CD14-positive monocyte (primary cell): ENCODE measurements around the gene NDRG4. TPM values are rescaled to one million over a fixed set of nuclear protein-coding genes. Genes with fewer than 3 reads are reported as not detected.
A peak's percentile ranks its signal among the peaks of the same experiment; 100 is the strongest.

Experiments
- DNase-seq, 3 donors: peaks; one replicate each; pipeline ENCODE4 v3.0.0-alpha.2; 2011 to 2022
- H2AFZ ChIP-seq: 2 replicates; pipeline ENCODE4 v1.6.0; 2012; ENCODE audit warnings: mild to moderate bottlenecking, low read depth, low read length, inconsistent platforms; ENCODE audit not compliant: insufficient read depth, poor library complexity, severe bottlenecking
- H3K27ac ChIP-seq, 2 donors: 1 replicate in 1 of 2; 2 replicates in 1 of 2; pipeline ENCODE4 v1.5.1; 2012 to 2013; ENCODE audit warnings: low read length in 2 of 2, control low read depth in 1 of 2, inconsistent platforms in 1 of 2, low read depth in 1 of 2, mild to moderate bottlenecking in 1 of 2
- H3K27me3 ChIP-seq, 2 donors: one replicate each; pipeline versions ENCODE4 v1.6.0 to v1.6.1; 2011 to 2013; ENCODE audit warnings: low read length in 2 of 2; ENCODE audit not compliant: control insufficient read depth in 2 of 2, insufficient read depth in 2 of 2
- H3K36me3 ChIP-seq, 2 donors: replicated peaks in 1 of 2; 1 replicate in 1 of 2; 2 replicates in 1 of 2; pipeline versions ENCODE4 v1.5.1 to v1.6.1; 2012 to 2013; ENCODE audit warnings: low read length in 2 of 2, control low read depth in 1 of 2, inconsistent platforms in 1 of 2, mild to moderate bottlenecking in 1 of 2; ENCODE audit not compliant: insufficient read depth in 2 of 2, control insufficient read depth in 1 of 2
- H3K4me1 ChIP-seq, 2 donors: 1 replicate in 1 of 2; 2 replicates in 1 of 2; pipeline versions ENCODE4 v1.5.1 to v1.6.1; 2012 to 2013; ENCODE audit warnings: low read length in 2 of 2, control low read depth in 1 of 2, inconsistent platforms in 1 of 2, mild to moderate bottlenecking in 1 of 2, moderate library complexity in 1 of 2; ENCODE audit not compliant: insufficient read depth in 2 of 2, control insufficient read depth in 1 of 2
- H3K4me2 ChIP-seq: replicated peaks from 2 replicates; pipeline ENCODE3; 2012; ENCODE audit warnings: low read length, moderate library complexity, mild to moderate bottlenecking; ENCODE audit not compliant: poor library complexity, severe bottlenecking; ENCODE audit errors: extremely low read depth
- H3K4me3 ChIP-seq, 3 experiments: fragments of 200-600 bp in 1 of 3; sonication (generic) in 1 of 3; replicated peaks in 1 of 3; 1 replicate in 2 of 3; 2 replicates in 1 of 3; pipeline ENCODE4 v1.5.1; 2011 to 2013; ENCODE audit warnings: low read length in 3 of 3, mild to moderate bottlenecking in 3 of 3, control low read depth in 2 of 3, low read depth in 2 of 3, inconsistent platforms in 1 of 3, moderate library complexity in 1 of 3
- H3K79me2 ChIP-seq: 2 replicates; pipeline ENCODE4 v1.6.0; 2012; ENCODE audit warnings: mild to moderate bottlenecking, control low read depth, inconsistent platforms, low read length, moderate library complexity; ENCODE audit not compliant: insufficient read depth
- H3K9ac ChIP-seq: 2 replicates; pipeline ENCODE4 v1.6.0; 2017; ENCODE audit warnings: low read length, mild to moderate bottlenecking; ENCODE audit not compliant: insufficient read depth, poor library complexity, severe bottlenecking
- H3K9me3 ChIP-seq, 2 donors: replicated peaks in 1 of 2; 1 replicate in 1 of 2; 2 replicates in 1 of 2; pipeline versions ENCODE4 v1.5.1 to v1.6.1; 2012 to 2013; ENCODE audit warnings: low read length in 2 of 2, control low read depth in 1 of 2; ENCODE audit not compliant: control insufficient read depth in 1 of 2, insufficient read depth in 1 of 2
- H4K20me1 ChIP-seq: 2 replicates; pipeline ENCODE4 v1.6.0; 2012; ENCODE audit warnings: mild to moderate bottlenecking, low read length, control low read depth, moderate library complexity; ENCODE audit not compliant: insufficient read depth
- H3K27ac Mint-ChIP-seq, 7 donors: one replicate each; pipeline ENCODE4 v1.8.0; 2020; ENCODE audit warnings: mild to moderate bottlenecking in 7 of 7, mixed read lengths in 7 of 7, moderate library complexity in 6 of 7, inconsistent platforms in 2 of 7
- H3K27me3 Mint-ChIP-seq, 3 donors: one replicate each; pipeline ENCODE4 v1.8.0; 2021 to 2022; ENCODE audit warnings: low read depth in 3 of 3, mild to moderate bottlenecking in 3 of 3, mixed read lengths in 3 of 3, moderate library complexity in 3 of 3, inconsistent platforms in 1 of 3
- H3K36me3 Mint-ChIP-seq, 2 donors: one replicate each; pipeline ENCODE4 v1.8.0; 2020; ENCODE audit warnings: mixed read lengths in 2 of 2, inconsistent platforms in 1 of 2, mild to moderate bottlenecking in 1 of 2
- H3K4me1 Mint-ChIP-seq: one replicate; pipeline ENCODE4 v1.8.0; 2020; ENCODE audit warnings: mild to moderate bottlenecking, mixed read lengths
- H3K4me3 Mint-ChIP-seq, 2 donors: one replicate each; pipeline ENCODE4 v1.8.0; 2020; ENCODE audit warnings: mild to moderate bottlenecking in 2 of 2, mixed read lengths in 2 of 2, moderate library complexity in 1 of 2
- H3K9me3 Mint-ChIP-seq, 7 donors: one replicate each; pipeline ENCODE4 v1.8.0; 2020 to 2022; ENCODE audit warnings: mixed read lengths in 7 of 7, mild to moderate bottlenecking in 6 of 7, moderate library complexity in 6 of 7, inconsistent platforms in 2 of 7
- WGBS: methylation state at CpG from one replicate; pipeline ENCODE4 v1.1.5; 2013; ENCODE audit warnings: missing lambda C conversion rate; ENCODE audit not compliant: insufficient coverage; 5-methylcytosine and 5-hydroxymethylcytosine counted together
- intact Hi-C, 2 donors: fragments of 100-400 bp; cut with micrococcal nuclease; formaldehyde crosslinking; loops; one replicate each; pipeline versions ENCODE4 v1.15.0 to v1.15.1; 2023
- polyA plus RNA-seq, 3 donors: library from polyadenylated mRNA; depleted of rRNA in 1 of 3; unstranded in 2 of 3; stranded (reverse) in 1 of 3; fragments of 300-500 nt in 2 of 3; fragments of >200 nt in 1 of 3; fragmentation: Illumina TruSeq in 2 of 3; gene quantifications; 1 replicate in 2 of 3; 2 replicates in 1 of 3; pipeline ENCODE4 v1.2.3, GENCODE V29; 2012 to 2021
- TF ChIP-seq, protein P1 (sequence below): fragments of 200-600 bp; IDR thresholded peaks from one replicate; pipeline ENCODE4 v1.8.0; 2022; ENCODE audit warnings: antibody characterized with exemption, mild to moderate bottlenecking

NDRG4 gene
- polyA plus RNA-seq, 3 donors = not detected

DNA sequence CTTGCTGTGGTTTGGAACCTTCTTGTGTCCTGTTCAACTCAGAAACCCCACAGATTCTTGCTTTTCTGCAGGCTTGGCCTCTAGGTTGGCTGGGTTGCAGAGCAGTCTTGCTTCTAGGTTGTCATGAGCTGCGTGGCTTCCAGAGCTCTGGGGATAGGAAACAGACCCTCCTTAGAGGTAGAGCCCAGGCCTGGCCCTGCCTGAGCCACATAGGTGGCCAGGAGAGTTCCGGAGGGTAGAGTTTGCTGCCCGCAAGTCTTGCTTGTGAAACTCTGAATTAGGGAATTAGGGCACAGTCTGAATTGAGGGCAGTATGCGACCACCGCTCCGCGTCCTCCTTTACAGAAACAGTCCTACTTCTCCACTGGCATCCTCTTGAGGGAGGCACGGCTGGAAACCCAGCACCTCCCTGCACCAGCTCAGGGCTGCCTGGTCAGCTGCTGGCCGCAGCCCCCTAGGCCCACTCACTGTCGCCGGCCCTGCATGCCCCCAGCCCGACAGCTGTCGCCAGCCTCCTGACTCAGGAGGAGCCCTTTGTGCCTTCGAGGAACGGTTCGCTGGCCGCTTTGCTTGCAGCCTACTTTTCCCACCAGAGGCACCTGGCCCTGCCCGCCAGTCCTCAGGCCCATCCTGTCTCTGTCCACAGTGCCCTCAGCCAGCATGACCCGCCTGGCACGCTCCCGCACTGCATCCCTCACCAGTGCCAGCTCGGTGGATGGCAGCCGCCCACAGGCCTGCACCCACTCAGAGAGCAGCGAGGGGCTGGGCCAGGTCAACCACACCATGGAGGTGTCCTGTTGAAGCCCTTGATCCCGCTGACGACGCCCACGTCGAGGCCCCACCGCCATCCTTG is 11.1 kb downstream of the NDRG4 start:
- H3K79me2 ChIP-seq = no peaks in the 10 kb centered on the region
- peaks cover 6 to 14% of the 10 kb centered on the region in 2 donors for H3K4me1 ChIP-seq
- intact Hi-C loops = loop anchor here (10.0 kb wide), 2 partner anchors 114 to 154 kb away; partner anchors contain the start of gene CNOT1 (in 1 of the 2)
- H3K27ac ChIP-seq = no peak overlapping the region
- H3K4me1 Mint-ChIP-seq = peaks cover 6% of the 10 kb centered on the region
- no peaks in the 10 kb centered on the region for H3K27me3 ChIP-seq
- H3K27me3 Mint-ChIP-seq = peaks cover 0 to 5% (median 2%) of the 10 kb centered on the region in 3 donors
- no peaks in the 10 kb centered on the region for H4K20me1 ChIP-seq
- no peaks in the 10 kb centered on the region for H3K36me3 ChIP-seq
- no peak for DNase-seq
- TF ChIP-seq, protein P1, sequence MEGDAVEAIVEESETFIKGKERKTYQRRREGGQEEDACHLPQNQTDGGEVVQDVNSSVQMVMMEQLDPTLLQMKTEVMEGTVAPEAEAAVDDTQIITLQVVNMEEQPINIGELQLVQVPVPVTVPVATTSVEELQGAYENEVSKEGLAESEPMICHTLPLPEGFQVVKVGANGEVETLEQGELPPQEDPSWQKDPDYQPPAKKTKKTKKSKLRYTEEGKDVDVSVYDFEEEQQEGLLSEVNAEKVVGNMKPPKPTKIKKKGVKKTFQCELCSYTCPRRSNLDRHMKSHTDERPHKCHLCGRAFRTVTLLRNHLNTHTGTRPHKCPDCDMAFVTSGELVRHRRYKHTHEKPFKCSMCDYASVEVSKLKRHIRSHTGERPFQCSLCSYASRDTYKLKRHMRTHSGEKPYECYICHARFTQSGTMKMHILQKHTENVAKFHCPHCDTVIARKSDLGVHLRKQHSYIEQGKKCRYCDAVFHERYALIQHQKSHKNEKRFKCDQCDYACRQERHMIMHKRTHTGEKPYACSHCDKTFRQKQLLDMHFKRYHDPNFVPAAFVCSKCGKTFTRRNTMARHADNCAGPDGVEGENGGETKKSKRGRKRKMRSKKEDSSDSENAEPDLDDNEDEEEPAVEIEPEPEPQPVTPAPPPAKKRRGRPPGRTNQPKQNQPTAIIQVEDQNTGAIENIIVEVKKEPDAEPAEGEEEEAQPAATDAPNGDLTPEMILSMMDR = no peak
- 88% methylated on average over 21 of the region's 30 CpGs for WGBS
- no peak overlapping the region for H3K4me2 ChIP-seq
- no peak overlapping the region for H3K9ac ChIP-seq
- no peak overlapping the region for H3K4me3 ChIP-seq
- H3K36me3 Mint-ChIP-seq = no peaks in the 10 kb centered on the region
- no peak overlapping the region for H2AFZ ChIP-seq
- no peaks in the 10 kb centered on the region for H3K9me3 Mint-ChIP-seq
- no peak overlapping the region for H3K4me3 Mint-ChIP-seq
- H3K27ac Mint-ChIP-seq = peak overlapping the region in 1 of 7 donors; percentile 4
- H3K9me3 ChIP-seq = no peaks in the 10 kb centered on the region

DNA sequence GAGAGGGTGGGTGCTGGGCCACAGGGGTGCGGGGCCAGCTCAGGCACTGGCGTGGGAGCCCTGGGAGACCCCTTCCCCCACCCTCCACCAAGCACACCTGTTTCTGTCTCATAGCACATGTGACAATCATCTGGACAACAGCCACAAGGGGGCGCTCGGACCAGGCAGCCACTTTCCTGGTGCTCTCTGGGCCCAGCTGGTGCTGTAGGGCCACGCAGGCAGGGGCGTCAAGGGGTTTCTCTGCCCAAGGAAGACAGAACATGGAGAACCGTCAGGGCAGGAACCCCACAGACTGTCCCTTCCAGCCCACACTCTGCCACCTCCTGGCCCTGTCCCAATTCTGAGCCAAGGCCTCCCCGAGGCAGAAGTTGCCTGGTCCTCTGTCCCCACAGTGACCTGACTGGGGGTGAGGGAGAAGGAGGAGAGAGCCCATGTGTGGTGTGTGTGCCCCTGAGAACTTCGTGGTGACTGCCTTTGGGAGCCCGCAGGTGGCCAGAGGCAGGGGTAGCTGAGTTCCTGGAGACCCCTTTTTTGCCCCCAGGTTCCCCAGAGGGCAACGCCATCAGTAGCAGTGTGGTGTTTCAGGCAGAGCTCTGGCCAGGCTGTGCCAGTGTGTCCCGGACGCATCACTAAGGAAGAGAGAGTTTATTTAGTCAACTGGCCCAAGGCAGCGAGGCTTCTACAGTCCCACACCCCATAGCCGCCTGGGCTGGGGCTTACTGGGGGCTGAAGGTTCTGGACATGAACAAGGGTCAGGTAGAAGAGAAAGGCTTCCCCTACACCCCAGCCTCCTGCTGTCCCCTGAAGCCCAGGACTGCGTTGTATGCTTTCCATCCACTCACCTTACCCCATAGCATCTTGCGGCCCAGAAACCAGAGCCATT is 12.2 kb downstream of the NDRG4 start:
- H3K4me2 ChIP-seq = no peak overlapping the region
- intact Hi-C loops = loop anchor here (10.0 kb wide), 2 partner anchors 113 to 153 kb away; partner anchors contain the start of gene CNOT1 (in 1 of the 2)
- H2AFZ ChIP-seq = no peak overlapping the region
- H3K4me1 Mint-ChIP-seq = peaks cover 11% of the 10 kb centered on the region
- whole genome bisulfite sequencing = 47% methylated on average over 8 of the region's 17 CpGs
- no peaks in the 10 kb centered on the region for H3K27me3 ChIP-seq
- TF ChIP-seq, protein P1 = peak; percentile 94
- H3K27ac ChIP-seq = no peak overlapping the region
- H3K79me2 ChIP-seq = no peaks in the 10 kb centered on the region
- H4K20me1 ChIP-seq = peaks cover 12% of the 10 kb centered on the region
- H3K36me3 ChIP-seq = peaks cover 2 to 7% of the 10 kb centered on the region in 2 donors
- H3K27ac Mint-ChIP-seq = peak overlapping the region in 2 of 7 donors; percentile 33 to 50
- no peak overlapping the region for H3K4me3 Mint-ChIP-seq
- no peaks in the 10 kb centered on the region for H3K9me3 Mint-ChIP-seq
- peaks cover 13 to 21% of the 10 kb centered on the region in 2 donors for H3K4me1 ChIP-seq
- no peak overlapping the region for H3K4me3 ChIP-seq
- H3K36me3 Mint-ChIP-seq = peaks cover 3 to 4% of the 10 kb centered on the region in 2 donors
- peaks cover 0 to 2% (median 0%) of the 10 kb centered on the region in 3 donors for H3K27me3 Mint-ChIP-seq
- H3K9me3 ChIP-seq = no peaks in the 10 kb centered on the region
- no peak overlapping the region for H3K9ac ChIP-seq
- peak; percentile 54 to 71 (median 68) for DNase-seq
